K562 (cell line): Measurements from ENCODE around the gene ZDHHC6. TPM values are rescaled to one million over a fixed set of nuclear protein-coding genes. Genes with fewer than 3 reads are reported as not detected.

Source experiments
- ATAC-seq: fragments of 200-7000 bp; cut with Tn5 transposase; 3 replicates; pipeline ENCODE4 v1.9.1; 2020; ENCODE audit warnings: moderate library complexity
- BruUV-seq: library from RNA; stranded (reverse); fragments of 400-500 nt; replicated peaks from 2 replicates; lab custom pipeline; 2021; lab: Mats Ljungman, UMichigan
- CTCF ChIA-PET: fragments of 300-600 bp; formaldehyde crosslinking; extraction: SDS; loops from one replicate; lab custom pipeline; 2021; ENCODE audit warnings: low intra/inter-chr PET ratio; lab: Yijun Ruan, JAX
- POLR2A ChIA-PET: fragments of 300-600, 350-650 bp; sonication (Branson Sonifier 250); formaldehyde crosslinking; extraction: SDS; loops from one replicate; lab custom pipeline; 2021; ENCODE audit warnings: antibody characterized with exemption, inconsistent platforms; lab: Yijun Ruan, JAX
- DNase-seq, 4 experiments: peaks; one replicate each; pipeline versions ENCODE4 v3.0.0 to v3.0.0-alpha.2; 2011 to 2018; ENCODE audit warnings: low spot score in 3 of 4, mixed read lengths in 3 of 4; ENCODE audit errors: extremely low read depth in 1 of 4
- FAIRE-seq: peaks from 2 replicates; lab custom pipeline; 2011; peaks lifted over from hg19 to GRCh38; lab: Jason Lieb, UNC
- H2AFZ ChIP-seq: 2 replicates; pipeline ENCODE4 v1.6.0; 2011; ENCODE audit warnings: low read depth, low read length, control low read depth, inconsistent platforms
- H3K27ac ChIP-seq: fragments of 200-600 bp; 3 replicates; pipeline ENCODE4 v1.8.0; 2011; ENCODE audit warnings: low read depth, mild to moderate bottlenecking, control low read depth, inconsistent platforms, low read length, moderate library complexity, mixed read lengths; ENCODE audit errors: extremely low read depth
- H3K27me3 ChIP-seq, 2 experiments: fragments of 300-600 bp in 1 of 2; 2 replicates in 1 of 2; 3 replicates in 1 of 2; pipeline versions ENCODE4 v1.6.0 to v1.8.0; 2011; ENCODE audit warnings: inconsistent platforms in 2 of 2, low read length in 2 of 2, mild to moderate bottlenecking in 1 of 2, mixed read lengths in 1 of 2, moderate library complexity in 1 of 2; ENCODE audit not compliant: control insufficient read depth in 2 of 2, insufficient read depth in 2 of 2
- H3K36me3 ChIP-seq: fragments of 300-600 bp; 3 replicates; pipeline ENCODE4 v1.8.0; 2011; ENCODE audit warnings: mild to moderate bottlenecking, low read length, inconsistent platforms; ENCODE audit not compliant: control insufficient read depth, insufficient read depth
- H3K4me1 ChIP-seq, 2 experiments: fragments of 200-600 bp in 1 of 2; replicated peaks in 1 of 2; 2 replicates in 1 of 2; 3 replicates in 1 of 2; pipeline versions ENCODE4 v1.5.1 to v1.8.0; 2011; ENCODE audit warnings: inconsistent platforms in 2 of 2, low read length in 2 of 2, mild to moderate bottlenecking in 1 of 2, mixed read lengths in 1 of 2, moderate library complexity in 1 of 2; ENCODE audit not compliant: control insufficient read depth in 2 of 2, insufficient read depth in 2 of 2
- H3K4me2 ChIP-seq: 2 replicates; pipeline ENCODE4 v1.6.1; 2011; ENCODE audit warnings: low read length, control low read depth, inconsistent platforms, mixed read lengths; ENCODE audit not compliant: insufficient read depth
- H3K4me3 ChIP-seq: fragments of 200-600 bp; sonication (generic), shearing (Covaris generic); 2 replicates; pipeline ENCODE4 v1.5.1; 2016; ENCODE audit warnings: control low read depth, inconsistent platforms
- H3K79me2 ChIP-seq: fragments of 200-600 bp; 3 replicates; pipeline ENCODE4 v1.8.0; 2011; ENCODE audit warnings: low read length, inconsistent platforms; ENCODE audit not compliant: control insufficient read depth, insufficient read depth
- H3K9ac ChIP-seq, 2 experiments: 2 replicates each; pipeline versions ENCODE4 v1.6.0 to v1.6.1; 2011; ENCODE audit warnings: low read depth in 2 of 2, low read length in 2 of 2, control low read depth in 1 of 2, inconsistent platforms in 1 of 2, mild to moderate bottlenecking in 1 of 2, mixed read lengths in 1 of 2; ENCODE audit not compliant: insufficient read depth in 1 of 2
- H3K9me1 ChIP-seq: one replicate; pipeline ENCODE4 v1.6.0; 2011; ENCODE audit warnings: inconsistent platforms, mild to moderate bottlenecking, low read length, moderate library complexity; ENCODE audit not compliant: control insufficient read depth, insufficient read depth
- H3K9me3 ChIP-seq: replicated peaks from 2 replicates; pipeline ENCODE4 v1.5.1; 2011; ENCODE audit warnings: low read depth, low read length, inconsistent platforms; ENCODE audit not compliant: control insufficient read depth, insufficient read depth
- H4K20me1 ChIP-seq: replicated peaks from 2 replicates; pipeline ENCODE4 v1.6.1; 2011; ENCODE audit warnings: low read length, inconsistent platforms, mixed read lengths; ENCODE audit not compliant: control insufficient read depth, insufficient read depth
- ARID1B ChIP-seq: fragments of 450-650 bp; IDR thresholded peaks from 2 replicates; pipeline ENCODE4 v1.6.1; 2016; ENCODE audit warnings: antibody characterized with exemption, mild to moderate bottlenecking, inconsistent platforms
- ATF2 ChIP-seq: sonication (generic); formaldehyde crosslinking; IDR thresholded peaks from 2 replicates; pipeline ENCODE4 v1.8.1; 2022; ENCODE audit warnings: missing genetic modification reagents
- CTBP1 ChIP-seq: fragments of 450-650 bp; IDR thresholded peaks from 2 replicates; pipeline ENCODE4 v1.6.1; 2016; ENCODE audit warnings: borderline replicate concordance
- EHMT2 ChIP-seq: fragments of 450-650 bp; IDR thresholded peaks from 2 replicates; pipeline ENCODE4 v1.6.1; 2018; ENCODE audit warnings: antibody characterized with exemption
- ELF2 ChIP-seq: fragments of 250-450 bp; sonication (Bioruptor Pico); IDR thresholded peaks from 2 replicates; pipeline ENCODE4 v1.5.0; 2021; ENCODE audit warnings: mild to moderate bottlenecking
- FOXP4 ChIP-seq: sonication (generic); formaldehyde crosslinking; IDR thresholded peaks from 2 replicates; pipeline ENCODE4 v1.8.0; 2022; ENCODE audit warnings: mild to moderate bottlenecking, missing genetic modification reagents, borderline replicate concordance
- KDM1A ChIP-seq, 2 experiments: fragments of 450-650 bp; IDR thresholded peaks; 2 replicates each; pipeline ENCODE4 v1.6.1; 2016; ENCODE audit warnings: mild to moderate bottlenecking in 2 of 2
- NR2C2 ChIP-seq, 2 experiments: fragments of 200-800 bp in 1 of 2; sonication (Bioruptor generic) in 1 of 2; sonication (generic) in 1 of 2; formaldehyde crosslinking in 1 of 2; IDR thresholded peaks; 2 replicates each; pipeline versions ENCODE4 v1.6.1 to v1.8.0; 2016 to 2022; ENCODE audit warnings: mild to moderate bottlenecking in 1 of 2, missing compliant biosample characterization in 1 of 2, missing genetic modification characterization in 1 of 2, missing genetic modification reagents in 1 of 2
- NR3C1 ChIP-seq: sonication (generic); formaldehyde crosslinking; IDR thresholded peaks from 2 replicates; pipeline ENCODE4 v1.8.1; 2022; ENCODE audit warnings: missing genetic modification reagents
- PTTG1 ChIP-seq: fragments of 450-650 bp; IDR thresholded peaks from 2 replicates; pipeline ENCODE4 v1.6.1; 2016; ENCODE audit warnings: low read depth, mild to moderate bottlenecking, missing genetic modification characterization, missing compliant biosample characterization
- RBBP5 ChIP-seq: fragments of 200-600 bp; sonication (generic); IDR thresholded peaks from 2 replicates; pipeline ENCODE4 v1.6.1; 2012; ENCODE audit warnings: borderline replicate concordance, mild to moderate bottlenecking, low read length, control low read depth, inconsistent platforms; ENCODE audit not compliant: insufficient read depth, poor library complexity, severe bottlenecking
- RCOR1 ChIP-seq, 2 experiments: IDR thresholded peaks; 2 replicates each; pipeline ENCODE4 v1.6.1; 2012; ENCODE audit warnings: low read depth in 2 of 2, low read length in 2 of 2, borderline replicate concordance in 1 of 2, improper control_type of control experiment in 1 of 2
- RNF2 ChIP-seq: sonication (generic); IDR thresholded peaks from 2 replicates; pipeline ENCODE4 v1.6.1; 2016
- SOX6 ChIP-seq: fragments of 450-650 bp; IDR thresholded peaks from 2 replicates; pipeline ENCODE4 v1.6.1; 2014; ENCODE audit warnings: mild to moderate bottlenecking
- SREBF1 ChIP-seq: fragments of 150-350 bp; IDR thresholded peaks from 2 replicates; pipeline ENCODE4 v1.6.1; 2014; ENCODE audit warnings: antibody characterized with exemption, low read depth, low read length, borderline replicate concordance
- TBP ChIP-seq: optimal IDR thresholded peaks from 2 replicates; pipeline ENCODE3; 2011; ENCODE audit warnings: low read depth, low read length, improper control_type of control experiment
- XRCC5 ChIP-seq: fragments of 200-400 bp; formaldehyde crosslinking; IDR thresholded peaks from 2 replicates; pipeline ENCODE4 v1.6.1; 2017; ENCODE audit warnings: low read depth, mild to moderate bottlenecking, low read length
- YBX1 ChIP-seq: fragments of 450-650 bp; IDR thresholded peaks from 2 replicates; pipeline ENCODE4 v1.7.1; 2016; ENCODE audit warnings: mild to moderate bottlenecking
- ZNF324 ChIP-seq: fragments of 250-450 bp; sonication (Bioruptor Pico); IDR thresholded peaks from 2 replicates; pipeline ENCODE4 v1.4.0; 2020; ENCODE audit warnings: mild to moderate bottlenecking
- ZNF695 ChIP-seq: fragments of 450-650 bp; formaldehyde crosslinking; IDR thresholded peaks from 2 replicates; pipeline ENCODE4 v1.4.0; 2020; ENCODE audit warnings: mild to moderate bottlenecking, moderate library complexity
- WGBS: fragments of 100-300 bp; shearing (Covaris generic); methylation state at CpG from one replicate; pipeline ENCODE4 v1.1.6; 2016; ENCODE audit warnings: low coverage, mixed read lengths; ENCODE audit not compliant: insufficient coverage; ENCODE audit errors: missing lambda C conversion rate; 5-methylcytosine and 5-hydroxymethylcytosine counted together
- in situ Hi-C: fragments of 300-500 bp; cut with MboI; formaldehyde crosslinking; loops from 4 replicates; pipeline ENCODE4 v1.15.0; 2018; ENCODE audit warnings: inconsistent platforms, mixed read lengths
- intact Hi-C: fragments of 100-400 bp; cut with micrococcal nuclease; formaldehyde crosslinking; loops from 2 replicates; pipeline ENCODE4 v1.14.2; 2022
- polyA plus RNA-seq, 8 experiments: library from polyadenylated mRNA; depleted of rRNA in 4 of 8; stranded (reverse) in 5 of 8; unstranded in 3 of 8; fragments of >200 nt; fragmentation: Nextera tagmentation in 2 of 8; fragmentation: Illumina TruSeq in 1 of 8; extraction: Ambion mirVana in 2 of 8; extraction: Trizol in 1 of 8; gene quantifications; 2 replicates each; pipeline versions ENCODE4 v1.2.1 to v1.2.3, GENCODE V29; 2011 to 2014; ENCODE audit warnings: inconsistent platforms in 1 of 8, missing spikeins in 1 of 8
- total RNA-seq, 7 experiments: library from RNA; depleted of rRNA in 6 of 7; stranded (reverse); fragments of >200 nt in 6 of 7; fragmentation: Illumina TruSeq in 2 of 7; extraction: Trizol in 2 of 7; gene quantifications; 2 replicates each; pipeline versions ENCODE4 v1.2.1 to v1.2.3, GENCODE V29; 2011 to 2021; ENCODE audit warnings: low replicate concordance in 1 of 7

ZDHHC6 gene
- total and polyA plus RNA-seq, 9 of the 15 experiments (the other 6 are each of a cell fraction or from before 2014, with no cell fraction given): 13.6 to 30.5 (median 21.5) TPM

GRCh38 chr10:112383325-112383724 lies 63.4 kb downstream of the ZDHHC6 start:
- Histone ChIP-seq H4K20me1 (no peaks in the 10 kb centered on the region), H3K9me3 (no peaks in the 10 kb centered on the region), H2AFZ (peak overlapping the region; percentile 74), H3K4me2 (peak overlapping the region; percentile 58), H3K4me3 (no peak overlapping the region), H3K36me3 (no peaks in the 10 kb centered on the region), H3K4me1 (peaks cover 11 to 15% of the 10 kb centered on the region in 2 experiments; a peak in 4 of 5 replicates), H3K9ac (no peak overlapping the region; a peak in 1 of 4 replicates), H3K79me2 (no peaks in the 10 kb centered on the region), H3K27me3 (no peaks in the 10 kb centered on the region), H3K27ac (peak overlapping the region; percentile 54; the same call in 2 of the 3 replicates), H3K9me1 (no peaks in the 10 kb centered on the region)
- intact Hi-C loops (loop anchor here (2.0 kb wide), 1 partner anchor 35 kb away; no protein-coding TSS in a partner anchor), in situ Hi-C loops (no loop called here)
- ATAC-seq (peak; percentile 96), FAIRE-seq (peak; percentile 99), DNase-seq (peak; percentile 63 to 90 (median 76))
- no TSS peak for BruUV-seq
- 3% methylated on average over 3 of the region's 3 CpGs for WGBS
- POLR2A ChIA-PET: interaction anchor here (0.6 to 0.7 kb wide), 2 partner anchors 21 to 22 kb away, joined by 3 to 4 read pairs; no protein-coding TSS in a partner anchor
- CTCF ChIA-PET: no interaction called here
- TF ChIP-seq ATF2 (CRISPR knock-in tag) (no peak), SOX6 (peak; percentile 76; the same call in 1 of the 2 replicates), PTTG1 (tag) (no peak), RBBP5 (peak; percentile 37), ARID1B (peak; percentile 88), NR3C1 (no peak), ZNF695 (no peak), EHMT2 (peak; percentile 88), KDM1A (IDR thresholded peaks at IDR 0.05) (peak; percentile 76 to 81), RCOR1 (IDR thresholded peaks at IDR 0.05; ENCODE audit: borderline replicate concordance in 1 of 2, low read depth in 2 of 2, low read length in 2 of 2) (peak in 1 of 2 experiments; percentile 57; a peak in 1 of 4 replicates), XRCC5 (no peak), RNF2 (peak; percentile 51; the same call in 1 of the 2 replicates), SREBF1 (no peak), ZNF324 (CRISPR knock-in tag) (no peak), YBX1 (no peak), CTBP1 (peak; percentile 59; the same call in 1 of the 2 replicates), FOXP4 (CRISPR knock-in tag) (no peak), ELF2 (no peak), TBP (no peak), NR2C2 (CRISPR knock-in tag; IDR thresholded peaks at IDR 0.05) (no peak), NR2C2 (tag; IDR thresholded peaks at IDR 0.05) (peak; percentile 62; the same call in 1 of the 2 replicates)
